Activated B cell treated with CpG ODN at 0.5 μM for 24 hours (primary cell): ENCODE data around the gene GLYAT. TPM values are rescaled to one million over a fixed set of nuclear protein-coding genes. Genes with fewer than 3 reads are reported as not detected.

Experiments used
- ATAC-seq: fragments of 200-7000 bp; cut with Tn5 transposase; one replicate; pipeline ENCODE4 v1.10.0; 2021; ENCODE audit warnings: low read depth, mild to moderate bottlenecking, moderate library complexity
- CTCF ChIA-PET: fragments of 350-600 bp; sonication (Branson Sonifier 250); formaldehyde crosslinking; loops from one replicate; lab custom pipeline; 2021; ENCODE audit warnings: antibody characterized with exemption; lab: Charles Lee
- POLR2A ChIA-PET: fragments of 350-600 bp; sonication (Branson Sonifier 250); formaldehyde crosslinking; loops from one replicate; lab custom pipeline; 2021; ENCODE audit warnings: antibody characterized with exemption; lab: Charles Lee
- DNase-seq: peaks from one replicate; pipeline ENCODE4 v3.0.0; 2022
- H3K27ac Mint-ChIP-seq: one replicate; pipeline ENCODE4 v1.8.0; 2020; ENCODE audit warnings: mixed read lengths
- H3K27me3 Mint-ChIP-seq: one replicate; pipeline ENCODE4 v1.8.0; 2021; ENCODE audit warnings: mixed read lengths
- H3K36me3 Mint-ChIP-seq: one replicate; pipeline ENCODE4 v1.8.0; 2021; ENCODE audit warnings: low read depth, mixed read lengths
- H3K4me1 Mint-ChIP-seq: one replicate; pipeline ENCODE4 v1.8.0; 2021; ENCODE audit warnings: mixed read lengths
- H3K4me3 Mint-ChIP-seq: one replicate; pipeline ENCODE4 v1.8.0; 2020; ENCODE audit warnings: mild to moderate bottlenecking, mixed read lengths
- H3K9me3 Mint-ChIP-seq: one replicate; pipeline ENCODE4 v1.8.0; 2020; ENCODE audit warnings: mixed read lengths
- CTCF ChIP-seq: fragments of 200-600 bp; IDR thresholded peaks from one replicate; pipeline ENCODE4 v1.8.0; 2022; ENCODE audit warnings: antibody characterized with exemption, mild to moderate bottlenecking
- intact Hi-C: fragments of 100-400 bp; cut with micrococcal nuclease; formaldehyde crosslinking; loops from one replicate; pipeline ENCODE4 v1.15.1; 2024
- total RNA-seq: library from RNA; stranded (reverse); gene quantifications from 2 replicates; pipeline ENCODE4 v1.2.3, GENCODE V29; 2022

Gene GLYAT
- total RNA-seq, 1 donor from 2014 or later = not detected

- H3K36me3 Mint-ChIP-seq = no peaks in the 10 kb centered on the region
- POLR2A ChIA-PET = interaction anchor here (0.6 kb wide), 1 partner anchor 234 kb away, joined by 3 read pairs; no protein-coding TSS in a partner anchor
- no peak for DNase-seq
- TF ChIP-seq CTCF = no peak
- intact Hi-C loops = no loop called here
- H3K9me3 Mint-ChIP-seq = peaks cover 18% of the 10 kb centered on the region
- H3K27me3 Mint-ChIP-seq = peaks cover 24% of the 10 kb centered on the region
- H3K4me3 Mint-ChIP-seq = no peak overlapping the region
- no peaks in the 10 kb centered on the region for H3K4me1 Mint-ChIP-seq
- no peak overlapping the region for H3K27ac Mint-ChIP-seq
- ATAC-seq = no peak
- CTCF ChIA-PET = no interaction called here
These were observed 13.4 kb upstream of the GLYAT start for GRCh38 chr11:58744988-58745704.

DNA sequence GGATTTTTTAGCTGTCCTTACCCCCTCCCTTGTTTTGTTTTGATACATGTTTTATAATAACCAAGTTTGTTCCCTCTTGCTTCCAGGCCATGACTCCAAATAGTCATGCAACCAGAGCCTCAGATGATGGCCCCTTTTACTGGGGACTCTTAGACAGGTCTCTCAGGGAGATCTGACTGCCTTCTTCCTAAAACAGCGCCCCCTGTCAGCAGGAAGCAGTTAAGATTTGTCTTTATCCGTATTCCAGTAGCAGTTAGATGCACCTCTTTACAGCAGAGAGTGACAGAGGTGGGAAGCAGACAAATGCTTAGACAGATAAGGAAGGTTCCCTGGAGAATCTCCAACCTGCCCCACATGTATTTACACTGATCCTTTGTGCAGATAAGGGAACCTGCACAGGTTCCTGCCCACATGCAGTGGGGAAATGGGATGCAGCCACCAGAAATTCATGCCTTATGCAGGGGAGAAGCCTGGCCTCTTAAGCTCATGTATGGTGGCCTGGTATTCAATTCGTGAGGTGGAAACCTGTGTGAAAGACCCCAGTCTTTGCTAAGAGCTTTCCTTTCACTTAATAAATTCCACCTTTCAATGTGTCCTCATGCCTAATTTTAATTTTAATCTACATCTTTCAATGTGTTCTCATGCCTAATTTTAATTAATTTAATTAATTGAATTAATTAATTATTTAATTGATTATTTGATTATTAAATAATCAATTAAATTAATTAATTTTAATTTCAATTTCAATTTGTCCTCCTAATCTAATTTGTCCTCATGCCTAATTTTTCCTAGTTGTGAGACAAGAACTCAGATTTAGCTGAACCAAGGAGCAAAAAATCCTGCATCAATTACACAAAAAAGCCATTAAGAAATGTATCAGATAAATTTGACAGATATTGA lies 11.5 kb upstream of the GLYAT start:
- Mint-ChIP-seq H3K27ac (no peak overlapping the region), H3K36me3 (no peaks in the 10 kb centered on the region), H3K9me3 (peaks cover 22% of the 10 kb centered on the region), H3K4me3 (no peak overlapping the region), H3K27me3 (peaks cover 29% of the 10 kb centered on the region), H3K4me1 (no peaks in the 10 kb centered on the region)
- CTCF ChIA-PET = no interaction called here
- DNase-seq = no peak
- POLR2A ChIA-PET = no interaction called here
- intact Hi-C loops = no loop called here
- no peak for TF ChIP-seq CTCF
- no peak for ATAC-seq

DNA sequence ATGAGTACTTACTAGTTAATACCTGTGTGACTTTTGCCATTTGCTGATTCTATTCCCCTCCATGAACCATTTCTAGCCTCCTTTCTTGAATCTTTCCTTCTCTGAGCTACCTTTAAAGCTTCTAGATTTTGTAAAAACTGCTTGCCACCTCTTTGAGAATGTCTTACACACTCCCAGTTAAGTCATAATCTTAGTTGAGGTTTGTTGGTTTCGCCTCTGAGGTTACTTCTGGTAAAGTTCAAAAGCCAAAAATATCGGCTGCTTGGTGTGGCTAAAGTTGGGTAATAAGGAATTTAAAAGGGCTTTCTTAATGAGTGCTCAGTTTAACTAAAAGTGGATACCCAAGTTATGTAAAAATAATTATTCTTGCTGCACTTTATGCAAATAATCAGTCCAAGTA lies 10.4 kb upstream of the GLYAT start:
- POLR2A ChIA-PET = no interaction called here
- ATAC-seq = no peak
- no peak overlapping the region for H3K27ac Mint-ChIP-seq

GRCh38 chr11:58741127-58741526 lies 9.4 kb upstream of the GLYAT start:
- no peak for ATAC-seq
- TF ChIP-seq CTCF = no peak
- H3K9me3 Mint-ChIP-seq = peaks cover 22% of the 10 kb centered on the region
- peaks cover 32% of the 10 kb centered on the region for H3K27me3 Mint-ChIP-seq
- no peaks in the 10 kb centered on the region for H3K36me3 Mint-ChIP-seq
- intact Hi-C loops = no loop called here
- no peaks in the 10 kb centered on the region for H3K4me1 Mint-ChIP-seq
- ChIA-PET POLR2A (no interaction called here), CTCF (no interaction called here)
- no peak overlapping the region for H3K27ac Mint-ChIP-seq
- no peak for DNase-seq
- H3K4me3 Mint-ChIP-seq = no peak overlapping the region

More for the DNA sequence above, 10.4 kb upstream of the GLYAT start:
- H3K4me1 Mint-ChIP-seq = no peaks in the 10 kb centered on the region
- no peak for TF ChIP-seq CTCF
- intact Hi-C loops = no loop called here
- CTCF ChIA-PET = no interaction called here
- no peak for DNase-seq
- no peaks in the 10 kb centered on the region for H3K36me3 Mint-ChIP-seq
- no peak overlapping the region for H3K4me3 Mint-ChIP-seq
- H3K27me3 Mint-ChIP-seq = peaks cover 29% of the 10 kb centered on the region
- H3K9me3 Mint-ChIP-seq = peaks cover 22% of the 10 kb centered on the region

- Mint-ChIP-seq H3K9me3 (peaks cover 22% of the 10 kb centered on the region), H3K27ac (no peak overlapping the region), H3K36me3 (no peaks in the 10 kb centered on the region), H3K4me1 (no peaks in the 10 kb centered on the region), H3K4me3 (no peak overlapping the region), H3K27me3 (peaks cover 30% of the 10 kb centered on the region)
- POLR2A ChIA-PET = no interaction called here
- DNase-seq = no peak
- intact Hi-C loops = no loop called here
- CTCF ChIA-PET = no interaction called here
- no peak for TF ChIP-seq CTCF
- ATAC-seq = no peak
These were observed 8.7 kb upstream of the GLYAT start for GRCh38 chr11:58740447-58740846.
